Ureter (tissue), 1 donor: Measurements from ENCODE around the gene RILPL2. TPM values are rescaled to one million over a fixed set of nuclear protein-coding genes. Genes with fewer than 3 reads are reported as not detected.
A peak's percentile ranks its signal among the peaks of the same experiment; 100 is the strongest.
"Not testable (repeated sequence)": the region's sequence is repeated elsewhere in the genome, so short reads cannot be mapped to it uniquely, and the experiment has no call there.

Source experiments
- DNase-seq: peaks from one replicate; pipeline ENCODE4 v3.0.0-alpha.2; 2020; ENCODE audit warnings: low spot score
- total RNA-seq: library from RNA; stranded (reverse); gene quantifications from one replicate; pipeline ENCODE4 v1.2.4, GENCODE V29; 2023
- donor health status: DM: yes; HTN: yes; CAD: no.

RILPL2 gene
- total RNA-seq = 7.8 TPM

DNA sequence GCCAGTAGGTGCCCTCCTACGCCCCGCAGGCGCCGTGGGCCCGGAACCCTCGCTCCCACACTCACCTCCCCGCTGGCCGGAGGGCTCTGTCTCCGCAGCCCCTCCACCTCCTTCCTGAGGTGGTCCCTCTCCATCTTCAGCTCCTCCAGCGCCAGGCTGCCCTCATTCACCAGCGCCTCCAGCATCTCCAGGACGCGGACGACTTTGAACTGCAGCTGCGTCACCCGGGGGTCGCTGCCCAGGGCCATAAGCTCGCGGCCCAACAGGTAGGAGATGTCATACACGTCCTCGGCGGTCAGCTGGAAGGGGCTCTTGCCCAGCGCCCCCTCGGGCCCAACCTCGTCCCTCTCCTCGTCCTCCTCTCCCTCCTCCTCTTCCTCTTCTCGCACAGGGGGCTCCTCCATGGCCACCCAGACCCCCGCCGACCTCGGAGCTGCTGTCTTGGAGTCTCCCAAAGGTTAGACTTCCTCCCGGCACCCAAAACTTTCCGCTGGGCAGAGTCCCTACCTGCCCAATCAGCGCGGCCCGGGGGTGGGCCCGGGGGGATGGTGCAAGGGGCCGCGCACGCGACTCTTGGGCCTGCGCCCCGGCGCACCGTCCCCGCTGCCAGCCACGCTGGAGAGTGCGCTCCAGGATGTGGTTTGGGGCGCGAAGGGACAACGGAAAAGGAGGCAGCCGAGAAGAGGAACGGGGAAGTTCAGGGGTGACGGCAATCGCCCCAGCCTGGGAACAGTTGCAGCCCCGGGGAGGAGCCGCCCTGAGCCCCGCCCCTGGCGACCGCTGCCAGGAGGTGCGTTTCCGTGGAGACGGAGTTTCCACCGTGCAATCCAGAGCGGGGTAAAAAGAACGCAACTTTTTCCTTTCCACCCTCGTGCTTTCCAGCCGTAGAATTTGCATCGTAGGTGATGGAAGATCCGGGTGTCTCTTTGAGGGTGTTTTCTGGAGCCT, at the start of gene RILPL2:
Gene RILPL2 (minus strand): TSS at position 668 of the 948 bp plus-strand sequence. CDS start 264 bp downstream, at position 404.
- DNase-seq = peak; percentile 93

DNA sequence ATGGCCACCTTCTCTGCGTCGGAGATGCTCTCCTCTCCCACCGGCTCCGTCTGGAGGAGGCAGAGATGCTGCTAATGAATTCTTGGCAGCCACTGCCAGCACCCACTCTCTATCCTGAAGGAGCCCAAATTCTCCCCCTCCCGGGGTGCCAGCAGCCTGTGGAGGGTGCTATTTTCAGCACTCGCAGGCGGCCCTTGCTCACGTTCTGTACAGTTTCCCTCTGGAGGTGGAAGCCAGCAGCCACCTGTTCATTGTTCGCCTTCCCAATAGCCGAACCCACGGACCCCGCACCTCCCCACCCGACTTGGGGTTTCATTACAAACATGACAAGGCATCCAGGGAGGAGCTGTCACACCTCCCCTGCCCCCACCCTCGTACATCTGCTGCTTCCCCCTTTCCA, 49.3 kb upstream of the RILPL2 start:
- DNase-seq = no peak

- no peak for DNase-seq
These were observed 47.2 kb upstream of the RILPL2 start for GRCh38 chr12:123483602-123484248.

GRCh38 chr12:123482876-123483275, 46.4 kb upstream of the RILPL2 start:
- no peak for DNase-seq

DNA sequence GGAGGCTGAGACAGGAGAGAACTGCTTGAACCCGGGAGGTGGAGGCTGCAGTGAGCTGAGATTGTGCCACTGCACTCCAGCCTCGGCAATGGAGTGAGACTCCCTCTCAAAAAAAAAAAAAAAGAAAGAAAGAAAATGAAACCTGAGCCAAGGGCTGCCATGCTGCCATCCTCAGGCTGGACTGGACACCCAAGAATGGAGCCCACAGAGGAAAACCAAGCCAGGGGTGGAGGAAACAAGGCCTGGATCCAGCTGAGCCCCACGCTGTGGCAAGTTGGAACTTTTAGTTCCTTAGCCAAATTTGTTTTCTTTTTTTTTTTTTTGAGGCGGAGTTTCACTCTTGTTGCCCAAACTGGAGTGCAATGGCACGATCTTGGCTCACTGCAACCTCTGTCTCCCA, 44.8 kb upstream of the RILPL2 start:
- DNase-seq = not testable (repeated sequence)

- no peak for DNase-seq
These were observed 43.1 kb upstream of the RILPL2 start for GRCh38 chr12:123479442-123480180.

- DNase-seq = peak; percentile 48
These were observed 42.3 kb upstream of the RILPL2 start for GRCh38 chr12:123478762-123479161.

GRCh38 chr12:123478069-123478468, 41.6 kb upstream of the RILPL2 start:
- no peak for DNase-seq

GRCh38 chr12:123475246-123475703, 38.8 kb upstream of the RILPL2 start:
- DNase-seq = no peak

GRCh38 chr12:123474485-123475245, 38.2 kb upstream of the RILPL2 start:
- DNase-seq = no peak

GRCh38 chr12:123472438-123472849, 36.0 kb upstream of the RILPL2 start:
- DNase-seq = no peak

DNA sequence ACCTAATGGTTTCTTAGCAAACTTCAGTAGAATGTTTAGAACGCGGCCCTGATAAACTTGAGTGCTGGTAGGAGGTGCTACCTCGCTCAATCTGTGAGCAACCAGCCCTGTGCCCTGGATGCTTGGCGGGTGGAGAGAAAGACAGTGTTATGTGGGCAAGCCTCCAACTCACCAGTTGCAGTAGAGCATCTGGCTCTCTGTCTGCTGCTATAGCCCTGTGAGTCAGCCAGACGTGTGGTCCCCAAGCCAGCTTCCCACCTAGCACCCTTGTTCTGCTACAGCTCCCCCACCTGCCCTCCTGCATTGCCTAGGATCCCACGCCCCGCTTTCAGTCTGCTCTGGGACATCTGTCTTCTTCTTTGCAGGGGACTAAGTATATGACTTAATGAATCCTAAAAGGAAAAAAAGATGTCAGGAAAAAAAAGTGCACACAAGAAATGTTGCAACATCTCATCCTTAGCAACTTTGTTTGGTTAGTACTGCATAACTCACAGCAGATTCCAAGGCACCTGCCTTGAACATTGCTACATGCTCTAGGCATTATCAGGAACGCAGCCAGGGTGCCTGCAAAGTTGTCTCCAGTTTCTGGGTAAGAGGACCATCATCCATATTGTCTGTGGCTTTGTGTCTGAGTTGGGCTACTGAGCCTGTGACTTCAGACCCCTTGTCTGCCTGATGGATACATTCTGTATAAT, 35.0 kb upstream of the RILPL2 start:
- no peak for DNase-seq

GRCh38 chr12:123469978-123470377, 33.5 kb upstream of the RILPL2 start:
- DNase-seq = no peak

DNA sequence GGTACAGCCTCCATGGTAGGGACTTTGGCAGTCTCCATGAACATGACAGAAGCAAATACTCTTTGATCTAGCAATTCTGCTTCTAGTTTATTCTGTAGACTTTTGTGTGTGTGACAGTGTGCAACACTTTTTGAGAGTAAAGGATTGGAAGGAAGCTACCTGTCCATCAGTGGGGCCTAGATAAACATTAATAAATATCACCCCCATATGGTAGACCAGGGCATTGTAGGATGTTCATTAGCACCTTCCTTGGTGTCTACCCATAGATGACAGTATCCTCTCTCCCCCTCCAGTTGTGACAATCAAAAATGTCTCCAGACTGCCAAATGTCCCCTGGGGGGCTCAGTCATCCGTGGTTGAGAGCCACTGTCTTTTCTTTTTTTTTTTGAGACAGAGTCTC, 32.3 kb upstream of the RILPL2 start:
- DNase-seq = no peak

- DNase-seq = no peak
These were observed 28.6 kb upstream of the RILPL2 start for GRCh38 chr12:123465084-123465483.

GRCh38 chr12:123463174-123463573, 26.7 kb upstream of the RILPL2 start:
- not testable (repeated sequence) for DNase-seq

- DNase-seq = peak; percentile 78
These were observed 21.7 kb upstream of the RILPL2 start, which contains the start of gene SNRNP35 for GRCh38 chr12:123457980-123458779. Gene SNRNP35 (plus strand): TSS chr12:123458139. CDS start chr12:123465541, 7,402 bp downstream.

DNA sequence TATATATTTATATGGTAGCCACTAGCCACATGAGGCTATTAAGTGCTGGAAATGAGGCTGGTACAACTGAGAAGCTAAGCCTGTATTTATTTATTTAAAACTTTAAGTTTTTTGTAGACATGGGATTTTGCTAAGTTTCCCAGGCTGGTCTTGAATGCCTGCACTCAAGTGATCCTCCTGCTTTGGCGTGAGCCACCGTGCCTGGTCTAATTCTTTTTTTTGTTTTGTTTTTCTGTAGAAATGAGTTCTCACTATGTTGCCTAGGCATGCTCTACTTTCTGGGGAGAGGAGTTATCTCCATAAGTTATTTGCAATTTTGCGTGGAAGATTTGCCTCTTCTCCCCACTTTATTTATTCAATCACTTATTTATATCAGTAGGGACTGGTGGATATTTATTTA, 16.7 kb upstream of the RILPL2 start:
- no peak for DNase-seq

DNA sequence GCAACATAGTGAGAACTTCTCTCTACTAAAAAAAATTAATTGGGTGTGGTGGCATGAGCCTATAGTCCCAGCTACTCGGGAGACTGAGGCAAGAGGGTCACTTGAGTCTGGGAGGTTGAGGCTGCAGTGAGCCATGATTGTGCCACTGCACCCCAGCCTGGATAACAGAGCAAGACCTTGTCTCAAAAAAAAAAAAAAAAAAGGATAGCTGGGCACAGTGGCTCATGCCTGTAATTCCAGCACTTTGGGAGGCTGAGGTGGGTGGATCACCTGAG, 15.7 kb upstream of the RILPL2 start:
- DNase-seq = not testable (repeated sequence)

DNA sequence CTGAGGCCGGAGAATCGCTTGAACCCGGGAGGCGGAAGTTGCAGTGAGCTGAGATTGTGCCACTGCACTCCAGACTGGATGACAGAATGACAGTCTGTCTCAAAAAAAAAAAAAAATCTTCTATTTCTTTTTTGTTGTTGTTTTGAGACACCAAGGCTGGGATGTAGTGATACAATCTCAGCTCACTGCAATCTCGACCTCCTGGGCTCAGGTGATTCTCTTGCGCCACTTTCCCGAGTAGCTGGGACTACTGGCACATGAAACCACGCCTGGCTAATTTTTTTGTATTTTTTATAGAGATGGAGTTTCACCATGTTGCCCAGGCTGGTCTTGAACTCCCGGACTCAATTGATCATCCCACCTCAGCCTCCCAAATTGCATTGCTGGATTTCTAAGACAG, 14.2 kb upstream of the RILPL2 start:
- DNase-seq = no peak
